ENCODE data around the gene KLHDC10.
A peak's percentile ranks its signal among the peaks of the same experiment; 100 is the strongest.

The KLHDC10 gene, protein sequence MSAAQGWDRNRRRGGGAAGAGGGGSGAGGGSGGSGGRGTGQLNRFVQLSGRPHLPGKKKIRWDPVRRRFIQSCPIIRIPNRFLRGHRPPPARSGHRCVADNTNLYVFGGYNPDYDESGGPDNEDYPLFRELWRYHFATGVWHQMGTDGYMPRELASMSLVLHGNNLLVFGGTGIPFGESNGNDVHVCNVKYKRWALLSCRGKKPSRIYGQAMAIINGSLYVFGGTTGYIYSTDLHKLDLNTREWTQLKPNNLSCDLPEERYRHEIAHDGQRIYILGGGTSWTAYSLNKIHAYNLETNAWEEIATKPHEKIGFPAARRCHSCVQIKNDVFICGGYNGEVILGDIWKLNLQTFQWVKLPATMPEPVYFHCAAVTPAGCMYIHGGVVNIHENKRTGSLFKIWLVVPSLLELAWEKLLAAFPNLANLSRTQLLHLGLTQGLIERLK
- 30.1 to 35.8 (median 33.0) reads per million in 3 donors for total RNA-seq

DNA sequence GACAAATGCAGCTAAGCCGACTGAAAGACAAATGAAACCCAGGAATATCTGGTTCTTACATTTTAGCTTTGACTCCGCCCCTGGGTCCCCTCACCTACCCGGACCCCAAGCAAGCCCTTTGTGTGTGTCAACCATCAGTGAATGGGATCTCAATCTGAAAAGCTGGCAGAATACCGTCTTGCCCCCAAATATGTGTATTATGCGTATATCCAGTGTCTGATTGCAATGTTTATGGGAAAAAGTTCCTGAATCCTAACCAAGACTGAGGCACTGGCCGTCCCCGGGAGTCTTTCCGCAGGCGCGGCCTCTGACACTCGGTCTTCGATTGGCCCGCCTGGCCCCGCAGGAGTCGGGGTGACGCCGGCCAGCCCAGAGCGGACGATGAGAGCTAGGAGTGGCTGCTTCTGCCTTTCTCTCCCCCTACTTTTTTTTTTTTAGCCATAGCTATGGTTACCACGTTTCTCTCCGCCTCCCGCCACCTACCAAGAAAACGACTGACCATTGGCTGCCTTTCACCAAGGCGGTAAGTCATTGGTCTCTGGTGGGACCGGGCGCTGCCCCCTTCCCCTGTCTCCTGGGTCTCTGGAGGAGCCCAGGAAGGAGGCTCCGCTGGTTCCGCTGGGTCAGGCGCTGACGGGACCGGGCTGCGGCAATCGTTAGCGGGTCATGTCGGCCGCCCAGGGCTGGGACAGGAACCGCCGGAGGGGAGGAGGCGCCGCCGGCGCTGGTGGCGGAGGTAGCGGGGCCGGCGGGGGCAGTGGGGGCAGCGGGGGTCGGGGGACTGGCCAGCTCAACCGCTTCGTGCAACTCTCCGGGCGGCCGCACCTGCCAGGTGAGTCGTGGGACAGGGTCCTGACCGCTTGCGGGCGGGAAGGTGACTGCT, at the start of gene KLHDC10:
Gene KLHDC10, plus strand, starts transcription at position 557 of the 883 bp plus-strand sequence. Its CDS starts 110 bp downstream, at position 667.
- Histone ChIP-seq H3K9me3 (ENCODE audit: control insufficient read depth, low read length) (no peaks in the 10 kb centered on the region), H3K4me1 (ENCODE audit: control insufficient read depth, insufficient read depth, low read length, poor library complexity, severe bottlenecking) (peaks cover 22% of the 10 kb centered on the region)

DNA sequence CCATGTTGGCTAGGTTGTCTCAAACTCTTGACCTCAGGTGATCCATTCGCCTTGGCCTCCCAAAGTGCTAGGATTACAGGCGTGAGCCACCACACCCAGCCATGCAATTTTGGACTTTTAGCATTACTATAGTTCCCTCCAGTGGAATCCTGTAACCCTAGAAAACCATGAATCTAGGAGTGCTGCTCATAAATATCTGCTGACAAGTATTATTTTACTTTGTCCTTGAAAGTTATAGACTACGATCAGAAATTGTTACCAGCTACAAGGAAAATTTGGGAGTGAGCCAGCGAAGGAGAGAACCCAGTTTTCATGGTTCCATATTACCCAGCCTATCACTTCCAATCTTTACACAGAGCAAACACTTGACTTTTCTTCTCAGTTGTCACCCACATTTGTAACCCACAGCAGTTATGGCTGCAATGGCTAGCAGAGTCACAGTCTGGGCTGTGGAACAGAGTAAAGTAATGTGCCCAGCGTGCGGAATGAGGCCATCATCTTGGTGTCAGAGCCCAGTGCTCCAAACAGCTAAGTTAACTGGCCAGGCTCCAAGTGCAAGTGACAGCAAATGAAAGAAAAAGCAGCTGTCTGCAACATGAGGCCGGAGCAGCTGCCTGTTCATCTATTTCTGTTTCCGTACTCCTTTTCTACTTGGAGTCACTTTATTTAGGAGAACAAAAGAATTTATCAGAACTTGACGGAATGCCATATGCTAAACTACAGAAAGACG, 49.1 kb upstream of the KLHDC10 start:
- no peaks in the 10 kb centered on the region for H3K4me1 ChIP-seq (ENCODE audit: control insufficient read depth, insufficient read depth, low read length, poor library complexity, severe bottlenecking)
- H3K27ac ChIP-seq (ENCODE audit: insufficient read depth, low read length, poor library complexity, severe bottlenecking): no peak overlapping the region
- DNase-seq: no peak
- H3K27me3 ChIP-seq (replicated peaks; ENCODE audit: control insufficient read depth, insufficient read depth, low read length, poor library complexity, severe bottlenecking): no peaks in the 10 kb centered on the region
- no peaks in the 10 kb centered on the region for H3K9me3 ChIP-seq (ENCODE audit: control insufficient read depth, low read length)
- no peak overlapping the region for H3K4me3 ChIP-seq (ENCODE audit: insufficient read depth, low read depth, low read length, poor library complexity, severe bottlenecking)
- H3K36me3 ChIP-seq (ENCODE audit: control insufficient read depth, insufficient read depth, low read length): peaks cover 62% of the 10 kb centered on the region

More for the DNA sequence above, at the start of gene KLHDC10:
- DNase-seq: peak; percentile 91 to 95 (median 94)
- Histone ChIP-seq H3K27me3 (replicated peaks; ENCODE audit: control insufficient read depth, insufficient read depth, low read length, poor library complexity, severe bottlenecking) (no peaks in the 10 kb centered on the region), H3K27ac (ENCODE audit: insufficient read depth, low read length, poor library complexity, severe bottlenecking) (peak within 1 kb of the TSS; percentile 76), H3K4me3 (ENCODE audit: insufficient read depth, low read depth, low read length, poor library complexity, severe bottlenecking) (peak within 1 kb of the TSS; percentile 78), H3K36me3 (ENCODE audit: control insufficient read depth, insufficient read depth, low read length) (peaks cover 3% of the 10 kb centered on the region)

DNA sequence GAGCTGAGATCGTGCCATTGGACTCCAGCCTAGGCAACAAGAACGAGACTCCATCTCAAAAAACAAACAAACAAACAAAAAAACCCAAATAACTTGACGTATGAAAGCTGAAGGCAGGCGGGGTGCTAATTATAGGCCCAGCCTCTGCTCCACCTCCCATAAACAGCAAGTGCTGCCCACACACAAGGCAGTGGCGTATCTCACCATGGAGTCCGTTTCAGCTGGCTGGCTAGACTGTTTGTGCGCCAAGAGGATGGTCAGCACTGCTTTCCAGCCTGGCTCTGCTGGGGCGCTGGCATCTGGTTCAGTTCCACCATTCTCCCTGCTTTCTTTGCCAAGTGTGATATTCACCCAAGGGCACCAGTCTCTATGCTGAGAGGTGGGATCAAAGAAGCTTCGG, 48.2 kb upstream of the KLHDC10 start:
- no peak overlapping the region for H3K27ac ChIP-seq (ENCODE audit: insufficient read depth, low read length, poor library complexity, severe bottlenecking)
- no peaks in the 10 kb centered on the region for H3K4me1 ChIP-seq (ENCODE audit: control insufficient read depth, insufficient read depth, low read length, poor library complexity, severe bottlenecking)
- no peaks in the 10 kb centered on the region for H3K27me3 ChIP-seq (replicated peaks; ENCODE audit: control insufficient read depth, insufficient read depth, low read length, poor library complexity, severe bottlenecking)
- no peak overlapping the region for H3K4me3 ChIP-seq (ENCODE audit: insufficient read depth, low read depth, low read length, poor library complexity, severe bottlenecking)
- H3K36me3 ChIP-seq (ENCODE audit: control insufficient read depth, insufficient read depth, low read length): peaks cover 67% of the 10 kb centered on the region
- no peak for DNase-seq
- H3K9me3 ChIP-seq (ENCODE audit: control insufficient read depth, low read length): no peaks in the 10 kb centered on the region

GRCh38 chr7:130022623-130023175, 47.6 kb upstream of the KLHDC10 start:
- Histone ChIP-seq H3K36me3 (ENCODE audit: control insufficient read depth, insufficient read depth, low read length) (peaks cover 71% of the 10 kb centered on the region), H3K4me1 (ENCODE audit: control insufficient read depth, insufficient read depth, low read length, poor library complexity, severe bottlenecking) (no peaks in the 10 kb centered on the region), H3K27me3 (replicated peaks; ENCODE audit: control insufficient read depth, insufficient read depth, low read length, poor library complexity, severe bottlenecking) (no peaks in the 10 kb centered on the region), H3K27ac (ENCODE audit: insufficient read depth, low read length, poor library complexity, severe bottlenecking) (no peak overlapping the region), H3K4me3 (ENCODE audit: insufficient read depth, low read depth, low read length, poor library complexity, severe bottlenecking) (no peak overlapping the region), H3K9me3 (ENCODE audit: control insufficient read depth, low read length) (no peaks in the 10 kb centered on the region)
- DNase-seq: no peak

GRCh38 chr7:130024390-130024789, 45.9 kb upstream of the KLHDC10 start:
- H3K4me3 ChIP-seq (ENCODE audit: insufficient read depth, low read depth, low read length, poor library complexity, severe bottlenecking): no peak overlapping the region
- peaks cover 78% of the 10 kb centered on the region for H3K36me3 ChIP-seq (ENCODE audit: control insufficient read depth, insufficient read depth, low read length)
- H3K27me3 ChIP-seq (replicated peaks; ENCODE audit: control insufficient read depth, insufficient read depth, low read length, poor library complexity, severe bottlenecking): no peaks in the 10 kb centered on the region
- no peak overlapping the region for H3K27ac ChIP-seq (ENCODE audit: insufficient read depth, low read length, poor library complexity, severe bottlenecking)
- H3K9me3 ChIP-seq (ENCODE audit: control insufficient read depth, low read length): no peaks in the 10 kb centered on the region
- no peak for DNase-seq
- H3K4me1 ChIP-seq (ENCODE audit: control insufficient read depth, insufficient read depth, low read length, poor library complexity, severe bottlenecking): no peaks in the 10 kb centered on the region

- Histone ChIP-seq H3K27ac (ENCODE audit: insufficient read depth, low read length, poor library complexity, severe bottlenecking) (no peak overlapping the region), H3K36me3 (ENCODE audit: control insufficient read depth, insufficient read depth, low read length) (peaks cover 30% of the 10 kb centered on the region), H3K4me1 (ENCODE audit: control insufficient read depth, insufficient read depth, low read length, poor library complexity, severe bottlenecking) (no peaks in the 10 kb centered on the region), H3K27me3 (replicated peaks; ENCODE audit: control insufficient read depth, insufficient read depth, low read length, poor library complexity, severe bottlenecking) (no peaks in the 10 kb centered on the region), H3K4me3 (ENCODE audit: insufficient read depth, low read depth, low read length, poor library complexity, severe bottlenecking) (no peak overlapping the region), H3K9me3 (ENCODE audit: control insufficient read depth, low read length) (no peaks in the 10 kb centered on the region)
- DNase-seq: no peak
Observed at GRCh38 chr7:130032698-130033097, 37.6 kb upstream of the KLHDC10 start.

GRCh38 chr7:130037703-130038102, 32.6 kb upstream of the KLHDC10 start:
- Histone ChIP-seq H3K36me3 (ENCODE audit: control insufficient read depth, insufficient read depth, low read length) (peaks cover 31% of the 10 kb centered on the region), H3K9me3 (ENCODE audit: control insufficient read depth, low read length) (no peaks in the 10 kb centered on the region), H3K4me1 (ENCODE audit: control insufficient read depth, insufficient read depth, low read length, poor library complexity, severe bottlenecking) (no peaks in the 10 kb centered on the region), H3K27me3 (replicated peaks; ENCODE audit: control insufficient read depth, insufficient read depth, low read length, poor library complexity, severe bottlenecking) (no peaks in the 10 kb centered on the region), H3K27ac (ENCODE audit: insufficient read depth, low read length, poor library complexity, severe bottlenecking) (no peak overlapping the region), H3K4me3 (ENCODE audit: insufficient read depth, low read depth, low read length, poor library complexity, severe bottlenecking) (no peak overlapping the region)
- no peak for DNase-seq

DNA sequence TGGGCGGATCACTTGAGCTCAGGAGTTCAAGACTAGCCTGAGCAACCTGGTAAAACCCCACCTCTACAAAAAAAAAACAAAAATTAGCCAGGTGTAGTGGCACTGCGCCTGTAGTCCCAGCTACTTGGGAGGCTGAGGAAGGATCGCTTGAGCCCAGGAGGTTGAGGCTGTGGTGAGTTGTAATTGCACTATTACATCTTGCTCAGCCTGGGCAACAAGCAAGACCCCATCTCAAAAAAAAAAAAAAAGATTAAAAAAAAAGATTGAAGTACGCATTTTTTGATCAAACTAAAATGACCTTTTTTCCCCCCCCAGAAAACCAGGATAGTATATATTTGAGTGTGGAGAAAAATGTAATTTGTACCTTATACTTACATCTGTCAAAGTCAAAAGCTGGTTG, 29.8 kb upstream of the KLHDC10 start:
- peaks cover 38% of the 10 kb centered on the region for H3K36me3 ChIP-seq (ENCODE audit: control insufficient read depth, insufficient read depth, low read length)

DNA sequence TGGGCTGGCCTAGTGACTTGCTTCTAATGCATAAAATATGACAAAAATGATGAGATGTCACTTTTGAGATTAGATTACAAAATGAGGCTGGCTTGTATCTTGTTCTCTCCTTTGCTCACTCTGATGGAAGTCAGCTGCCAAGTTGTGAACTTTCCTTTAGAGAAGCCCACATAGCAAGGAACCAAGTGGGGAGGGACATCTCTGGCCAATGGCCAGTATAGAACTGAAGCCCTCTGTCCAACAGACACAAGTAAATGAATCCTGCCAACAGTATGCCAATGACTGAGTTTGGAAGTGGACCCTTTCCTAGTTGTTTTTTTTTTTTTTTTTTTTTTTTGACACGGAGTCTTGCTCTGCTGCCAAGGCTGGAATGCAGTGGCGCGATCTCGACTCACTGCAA, 22.5 kb upstream of the KLHDC10 start:
- no peak for DNase-seq
- no peak overlapping the region for H3K27ac ChIP-seq (ENCODE audit: insufficient read depth, low read length, poor library complexity, severe bottlenecking)
- H3K9me3 ChIP-seq (ENCODE audit: control insufficient read depth, low read length): no peaks in the 10 kb centered on the region
- H3K36me3 ChIP-seq (ENCODE audit: control insufficient read depth, insufficient read depth, low read length): peaks cover 10% of the 10 kb centered on the region
- peaks cover 12% of the 10 kb centered on the region for H3K4me1 ChIP-seq (ENCODE audit: control insufficient read depth, insufficient read depth, low read length, poor library complexity, severe bottlenecking)
- no peaks in the 10 kb centered on the region for H3K27me3 ChIP-seq (replicated peaks; ENCODE audit: control insufficient read depth, insufficient read depth, low read length, poor library complexity, severe bottlenecking)
- no peak overlapping the region for H3K4me3 ChIP-seq (ENCODE audit: insufficient read depth, low read depth, low read length, poor library complexity, severe bottlenecking)

More for the DNA sequence above, 29.8 kb upstream of the KLHDC10 start:
- Histone ChIP-seq H3K4me3 (ENCODE audit: insufficient read depth, low read depth, low read length, poor library complexity, severe bottlenecking) (no peak overlapping the region), H3K4me1 (ENCODE audit: control insufficient read depth, insufficient read depth, low read length, poor library complexity, severe bottlenecking) (no peaks in the 10 kb centered on the region), H3K9me3 (ENCODE audit: control insufficient read depth, low read length) (no peaks in the 10 kb centered on the region), H3K27ac (ENCODE audit: insufficient read depth, low read length, poor library complexity, severe bottlenecking) (no peak overlapping the region), H3K27me3 (replicated peaks; ENCODE audit: control insufficient read depth, insufficient read depth, low read length, poor library complexity, severe bottlenecking) (no peaks in the 10 kb centered on the region)
- DNase-seq: no peak

Data from effector memory CD4-positive, alpha-beta T cell (primary cell).